ENCODE data around the gene EMP2. TPM values are rescaled to one million over a fixed set of nuclear protein-coding genes. Genes with fewer than 3 reads are reported as not detected.

The EMP2 gene
- total RNA-seq, 1 donor from 2014 or later, result 70.7 TPM

DNA sequence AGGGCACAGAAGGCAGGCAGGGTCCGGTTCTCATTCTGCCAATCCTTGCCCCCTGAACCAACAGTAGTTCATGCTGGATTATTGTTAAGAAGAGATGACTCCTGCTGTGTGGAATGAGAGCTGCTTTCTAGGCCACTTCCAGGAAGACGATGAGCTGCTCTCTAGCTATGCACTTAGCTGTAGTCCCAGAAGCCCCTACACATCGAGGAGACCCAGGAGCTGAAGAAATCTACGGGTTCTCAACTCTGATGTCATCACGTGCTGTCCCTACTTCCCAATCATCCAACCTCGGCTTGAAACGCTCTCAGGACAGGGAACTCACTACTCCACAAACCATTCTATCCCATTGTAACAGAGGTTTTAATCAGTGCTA lies 29.0 kb upstream of the EMP2 start:
- H3K27ac ChIP-seq, result no peak overlapping the region
- H3K9me3 ChIP-seq, result no peaks in the 10 kb centered on the region
- H3K27me3 ChIP-seq, result no peaks in the 10 kb centered on the region
- H3K36me3 ChIP-seq, result no peaks in the 10 kb centered on the region
- H3K4me3 ChIP-seq, result no peak overlapping the region
- no peak for TF ChIP-seq POLR2A (IDR thresholded peaks at IDR 0.05)
- TF ChIP-seq POLR2AphosphoS5 (IDR thresholded peaks at IDR 0.05; ENCODE audit: insufficient read depth in 1 of 2, low read depth in 1 of 2), result no peak
- no peak for TF ChIP-seq CTCF (IDR thresholded peaks at IDR 0.05)
- intact Hi-C loops (cut with DNase I), result loop anchor here (10.0 kb wide), 1 partner anchor 1905 kb away; no protein-coding TSS in a partner anchor
- peaks cover 8% of the 10 kb centered on the region for H3K4me1 ChIP-seq
- no peak for DNase-seq (ENCODE audit: extremely low spot score in 2 of 2)

DNA sequence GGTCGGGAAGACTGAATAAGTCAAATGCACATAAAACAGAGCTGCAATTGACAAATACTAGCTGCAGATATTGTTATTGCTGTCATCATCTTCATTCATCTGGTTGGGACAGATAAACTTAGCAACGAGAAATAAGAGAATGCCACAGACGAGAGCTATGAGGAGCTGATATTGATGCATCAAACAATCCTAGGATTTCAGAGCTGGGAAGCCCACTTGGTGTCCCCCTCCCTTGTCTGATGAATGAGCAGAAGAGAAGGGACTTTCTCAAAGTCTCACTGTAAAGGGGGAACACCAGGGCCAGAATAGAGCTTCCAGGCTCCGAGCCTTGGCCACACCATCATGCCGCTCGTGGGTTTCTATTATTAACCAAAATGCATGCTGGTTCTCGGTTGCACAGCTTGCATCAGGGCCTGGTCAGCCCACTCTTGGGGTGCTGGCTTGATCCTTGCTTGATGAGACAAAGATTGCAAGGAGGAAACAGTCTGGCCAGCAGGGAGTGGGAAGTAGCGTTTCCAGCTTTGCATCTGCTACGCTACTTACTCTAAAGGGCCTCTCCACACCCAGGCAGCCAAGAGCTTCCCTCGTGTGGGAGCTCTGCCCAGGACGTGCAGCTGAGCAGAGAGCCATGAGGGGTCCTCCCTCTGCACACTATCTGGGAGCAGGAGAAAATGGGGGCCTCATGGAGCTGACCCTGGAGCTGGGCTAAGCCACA lies 28.4 kb upstream of the EMP2 start:
- no peak overlapping the region for H3K4me3 ChIP-seq
- H3K36me3 ChIP-seq, result no peaks in the 10 kb centered on the region
- no peak overlapping the region for H3K27ac ChIP-seq
- TF ChIP-seq POLR2AphosphoS5 (IDR thresholded peaks at IDR 0.05; ENCODE audit: insufficient read depth in 1 of 2, low read depth in 1 of 2), result no peak
- no peak for TF ChIP-seq POLR2A (IDR thresholded peaks at IDR 0.05)
- TF ChIP-seq CTCF (IDR thresholded peaks at IDR 0.05), result no peak
- DNase-seq (ENCODE audit: extremely low spot score in 2 of 2), result no peak
- H3K4me1 ChIP-seq, result peaks cover 8% of the 10 kb centered on the region
- intact Hi-C loops (cut with DNase I), result loop anchor here (10.0 kb wide), 1 partner anchor 1904 kb away; no protein-coding TSS in a partner anchor
- no peaks in the 10 kb centered on the region for H3K9me3 ChIP-seq
- no peaks in the 10 kb centered on the region for H3K27me3 ChIP-seq

DNA sequence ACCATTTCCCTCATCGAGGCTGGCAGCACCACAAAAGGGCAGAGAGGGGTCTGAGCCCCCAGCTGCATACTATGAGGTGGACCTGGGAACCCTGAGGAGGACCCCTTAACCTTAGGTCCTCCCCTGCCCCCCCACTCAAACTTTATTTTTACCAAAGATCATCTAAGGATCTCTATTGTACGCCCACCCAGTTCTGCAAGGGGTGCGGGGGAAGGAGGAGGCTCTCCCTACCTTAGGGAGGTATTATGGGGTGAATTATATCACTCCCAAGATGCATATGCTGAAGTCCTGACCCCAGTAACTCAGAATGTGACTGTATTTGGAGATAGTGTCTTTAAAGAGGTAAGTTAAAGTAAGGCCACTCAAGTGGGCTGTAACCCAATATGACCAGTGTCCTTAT lies 26.8 kb upstream of the EMP2 start:
- H3K4me1 ChIP-seq, result peaks cover 10% of the 10 kb centered on the region
- no peaks in the 10 kb centered on the region for H3K36me3 ChIP-seq
- no peak overlapping the region for H3K4me3 ChIP-seq
- DNase-seq (ENCODE audit: extremely low spot score in 2 of 2), result no peak
- no peaks in the 10 kb centered on the region for H3K27me3 ChIP-seq
- TF ChIP-seq POLR2AphosphoS5 (IDR thresholded peaks at IDR 0.05; ENCODE audit: insufficient read depth in 1 of 2, low read depth in 1 of 2) (no peak), CTCF (IDR thresholded peaks at IDR 0.05) (no peak), POLR2A (IDR thresholded peaks at IDR 0.05) (no peak)
- intact Hi-C loops (cut with DNase I), result loop anchor here (10.0 kb wide), 1 partner anchor 1902 kb away; no protein-coding TSS in a partner anchor
- H3K27ac ChIP-seq, result no peak overlapping the region
- H3K9me3 ChIP-seq, result no peaks in the 10 kb centered on the region

DNA sequence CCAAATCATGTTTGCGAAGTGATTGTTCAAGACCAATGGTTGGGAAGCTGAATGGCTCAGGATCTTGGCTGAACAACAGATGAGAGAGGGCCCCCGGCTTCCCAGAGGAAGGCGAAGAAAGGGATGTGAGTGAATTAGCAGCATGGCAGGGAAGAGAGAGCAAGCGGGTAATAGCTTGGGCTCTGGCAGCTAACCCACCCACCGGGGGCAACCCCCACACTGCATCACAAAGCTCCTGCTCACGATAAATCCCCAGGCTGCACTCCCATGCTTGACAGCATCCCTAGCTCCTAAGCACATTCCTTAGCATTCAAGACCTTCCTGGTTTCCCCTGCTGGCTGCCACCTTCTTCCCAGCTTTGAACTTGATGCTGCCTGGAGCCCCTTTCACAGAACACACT lies 26.2 kb upstream of the EMP2 start:
- TF ChIP-seq POLR2A (IDR thresholded peaks at IDR 0.05), result no peak
- TF ChIP-seq POLR2AphosphoS5 (IDR thresholded peaks at IDR 0.05; ENCODE audit: insufficient read depth in 1 of 2, low read depth in 1 of 2), result no peak
- TF ChIP-seq CTCF (IDR thresholded peaks at IDR 0.05), result no peak
- DNase-seq (ENCODE audit: extremely low spot score in 2 of 2), result no peak
- H3K27me3 ChIP-seq, result no peaks in the 10 kb centered on the region
- H3K4me3 ChIP-seq, result no peak overlapping the region
- H3K27ac ChIP-seq, result no peak overlapping the region
- H3K9me3 ChIP-seq, result no peaks in the 10 kb centered on the region
- intact Hi-C loops (cut with DNase I), result loop anchor here (10.0 kb wide), 1 partner anchor 1902 kb away; no protein-coding TSS in a partner anchor
- no peaks in the 10 kb centered on the region for H3K36me3 ChIP-seq
- peaks cover 15% of the 10 kb centered on the region for H3K4me1 ChIP-seq

DNA sequence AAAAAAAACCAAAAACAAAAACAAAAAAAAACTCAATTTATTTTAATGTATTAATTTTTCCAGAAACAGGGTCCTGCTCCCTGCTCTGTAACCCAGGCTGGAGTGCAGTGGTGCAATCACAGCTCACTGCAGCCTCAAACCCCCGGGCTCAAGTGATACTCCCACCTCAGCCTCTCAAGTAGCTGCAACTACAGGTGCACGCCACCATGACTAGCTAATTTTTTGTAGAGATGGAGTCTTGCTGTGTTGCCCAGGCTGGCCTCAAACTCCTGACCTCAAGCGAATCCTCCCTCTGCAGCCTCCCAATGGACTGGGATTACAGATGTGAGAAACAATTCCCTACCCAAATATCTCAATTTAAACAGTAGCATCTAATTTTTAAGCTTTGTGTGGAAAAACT lies 25.2 kb upstream of the EMP2 start:
- H3K4me1 ChIP-seq, result peaks cover 24% of the 10 kb centered on the region
- no peaks in the 10 kb centered on the region for H3K9me3 ChIP-seq
- DNase-seq (ENCODE audit: extremely low spot score in 2 of 2), result no peak
- no peak overlapping the region for H3K27ac ChIP-seq
- H3K27me3 ChIP-seq, result no peaks in the 10 kb centered on the region
- TF ChIP-seq POLR2A (IDR thresholded peaks at IDR 0.05) (no peak), CTCF (IDR thresholded peaks at IDR 0.05) (no peak), POLR2AphosphoS5 (IDR thresholded peaks at IDR 0.05; ENCODE audit: insufficient read depth in 1 of 2, low read depth in 1 of 2) (no peak)
- H3K36me3 ChIP-seq, result no peaks in the 10 kb centered on the region
- H3K4me3 ChIP-seq, result no peak overlapping the region
- intact Hi-C loops (cut with DNase I), result loop anchor here (10.0 kb wide), 1 partner anchor 1901 kb away; no protein-coding TSS in a partner anchor

Measured in vagina (tissue), 2 donors.